Activated T-cell treated with anti-CD3 and anti-CD28 coated beads, Interleukin-2, amount 50 U/mL, for 4 hours (primary cell): ENCODE results near the gene MAP3K8. TPM values are rescaled to one million over a fixed set of nuclear protein-coding genes. Genes with fewer than 3 reads are reported as not detected.
"Not testable (repeated sequence)": the region's sequence is repeated elsewhere in the genome, so short reads cannot be mapped to it uniquely, and the experiment has no call there.

Experiments used
- ATAC-seq, 2 donors: fragments of 200-7000 bp; cut with Tn5 transposase; one replicate each; pipeline ENCODE4 v1.10.0; 2021
- DNase-seq: peaks from one replicate; pipeline ENCODE4 v3.0.0-alpha.2; 2020
- H3K27me3 Mint-ChIP-seq: one replicate; pipeline ENCODE4 v1.8.0; 2021; ENCODE audit warnings: low read depth, mixed read lengths
- H3K36me3 Mint-ChIP-seq: one replicate; pipeline ENCODE4 v1.8.0; 2022; ENCODE audit warnings: mixed read lengths; ENCODE audit not compliant: insufficient read depth
- H3K4me1 Mint-ChIP-seq: one replicate; pipeline ENCODE4 v1.8.0; 2021; ENCODE audit warnings: low read depth, mixed read lengths
- H3K4me3 Mint-ChIP-seq: one replicate; pipeline ENCODE4 v1.8.0; 2021; ENCODE audit warnings: mild to moderate bottlenecking, moderate library complexity, mixed read lengths
- H3K9me3 Mint-ChIP-seq: one replicate; pipeline ENCODE4 v1.8.0; 2021; ENCODE audit warnings: mixed read lengths
- total RNA-seq, 3 donors: library from RNA; stranded (reverse); gene quantifications; one replicate each; pipeline ENCODE4 v1.2.1, GENCODE V29; 2021

The MAP3K8 gene
- total RNA-seq, 3 donors from 2014 or later: 20.8 to 29.2 (median 21.7) TPM

DNA sequence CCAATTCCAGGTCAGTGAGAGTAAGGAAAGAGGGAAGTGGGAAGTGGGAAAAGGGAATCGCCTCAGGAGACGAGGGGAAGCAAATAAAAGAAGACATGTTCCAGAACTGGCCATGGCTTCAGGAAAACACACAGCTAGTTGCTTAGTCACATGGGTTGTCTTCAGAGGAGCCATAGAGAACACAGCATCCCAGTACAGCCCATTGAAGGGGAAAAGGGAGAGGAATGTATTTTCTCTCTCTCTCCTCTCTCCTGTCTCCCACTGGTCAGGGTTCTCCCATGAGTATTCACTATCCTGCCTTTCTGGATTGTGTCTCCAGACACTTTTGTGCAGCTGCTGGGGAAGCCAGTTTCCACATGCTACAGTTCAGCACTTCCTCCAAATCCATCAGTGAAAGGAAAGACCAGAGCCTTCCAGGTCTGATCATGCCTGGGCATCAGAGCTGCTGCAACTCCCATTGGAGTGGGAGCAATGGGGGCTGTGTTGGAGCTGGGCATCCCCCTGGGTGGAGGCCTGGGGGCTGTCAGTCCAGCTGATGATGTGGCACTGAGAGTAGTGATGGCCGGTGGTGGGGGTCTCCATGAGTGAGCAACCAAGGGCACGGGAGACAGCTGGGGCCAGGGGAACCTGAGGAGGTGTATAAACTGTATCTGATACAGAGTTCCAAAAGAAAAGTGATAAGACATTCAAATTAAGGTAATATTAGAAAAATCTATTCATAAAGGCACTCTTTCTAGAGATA lies 38.6 kb downstream of the MAP3K8 start:
- Mint-ChIP-seq H3K27me3 (no peaks in the 10 kb centered on the region), H3K36me3 (no peaks in the 10 kb centered on the region)
- no peak for ATAC-seq

GRCh38 chr10:30475515-30475914 lies 41.5 kb downstream of the MAP3K8 start:
- H3K36me3 Mint-ChIP-seq, DNase-seq, ATAC-seq, H3K9me3 Mint-ChIP-seq, H3K27me3 Mint-ChIP-seq, H3K4me3 Mint-ChIP-seq, H3K4me1 Mint-ChIP-seq: not testable (repeated sequence)

More for the DNA sequence above, 38.6 kb downstream of the MAP3K8 start:
- H3K9me3 Mint-ChIP-seq: no peaks in the 10 kb centered on the region
- peaks cover 14% of the 10 kb centered on the region for H3K4me1 Mint-ChIP-seq
- no peak for DNase-seq
- H3K4me3 Mint-ChIP-seq: no peak overlapping the region

DNA sequence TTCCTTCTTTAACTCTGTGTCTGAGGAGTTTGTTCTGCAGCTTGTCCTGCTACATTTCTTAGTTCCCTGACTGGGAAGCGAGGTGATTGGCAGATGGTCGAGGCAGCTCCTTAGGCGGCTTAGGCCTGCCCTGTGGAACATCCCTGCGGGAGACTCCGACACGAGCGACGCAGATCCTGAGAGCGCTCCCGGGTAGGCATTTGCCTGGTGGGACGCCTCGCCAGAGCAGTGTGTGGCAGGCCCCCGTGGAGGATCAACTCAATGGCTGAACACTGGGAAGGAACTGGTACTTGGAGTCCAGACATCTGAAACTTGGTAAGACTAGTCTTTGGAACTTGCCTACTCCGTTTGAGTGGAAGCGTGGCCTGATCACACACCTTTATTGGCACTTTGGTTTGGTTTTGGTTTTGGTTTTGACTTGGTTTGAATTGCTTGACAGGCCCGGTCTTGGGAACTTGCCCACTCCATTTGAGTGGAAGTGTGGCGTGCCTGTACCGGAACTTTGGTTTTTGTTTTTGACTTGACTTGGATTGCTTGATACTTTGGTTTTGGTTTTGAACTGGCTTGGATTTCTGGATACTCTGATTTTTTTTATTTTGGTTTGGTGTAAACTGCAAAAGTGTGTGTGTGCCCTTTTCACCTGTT lies 42.6 kb downstream of the MAP3K8 start:
- H3K9me3 Mint-ChIP-seq: no peaks in the 10 kb centered on the region
- DNase-seq (no peak), ATAC-seq (no peak)
- peaks cover 6% of the 10 kb centered on the region for H3K4me1 Mint-ChIP-seq
- H3K36me3 Mint-ChIP-seq: no peaks in the 10 kb centered on the region
- H3K27me3 Mint-ChIP-seq: no peaks in the 10 kb centered on the region
- no peak overlapping the region for H3K4me3 Mint-ChIP-seq

DNA sequence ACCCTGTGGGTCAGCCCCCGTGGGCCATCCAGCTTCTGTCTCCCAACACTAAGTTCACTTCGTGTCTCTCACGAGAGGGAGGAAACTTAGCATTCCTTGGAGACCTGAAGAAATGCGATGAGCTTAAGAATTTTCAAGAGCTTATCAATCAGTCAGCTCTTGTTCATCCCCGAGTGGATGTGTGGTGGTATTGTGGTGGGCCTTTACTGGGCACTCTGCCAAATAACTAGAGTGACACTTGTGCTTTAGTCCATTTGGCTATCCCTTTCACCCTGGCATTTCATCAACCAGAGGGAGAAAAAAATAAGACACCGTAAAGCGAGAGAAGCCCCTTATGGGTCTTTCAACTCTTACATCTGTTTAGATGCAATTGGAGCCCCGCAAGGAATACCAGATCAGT lies 45.5 kb downstream of the MAP3K8 start:
- DNase-seq, ATAC-seq, H3K4me3 Mint-ChIP-seq, H3K4me1 Mint-ChIP-seq, H3K27me3 Mint-ChIP-seq, H3K9me3 Mint-ChIP-seq, H3K36me3 Mint-ChIP-seq: not testable (repeated sequence)

GRCh38 chr10:30481603-30482002 lies 47.6 kb downstream of the MAP3K8 start:
- Mint-ChIP-seq H3K9me3 (no peaks in the 10 kb centered on the region), H3K4me1 (no peaks in the 10 kb centered on the region), H3K4me3 (no peak overlapping the region), H3K36me3 (no peaks in the 10 kb centered on the region), H3K27me3 (no peaks in the 10 kb centered on the region)
- no peak for DNase-seq
- no peak for ATAC-seq

- DNase-seq (no peak), ATAC-seq (no peak)
- no peak overlapping the region for H3K4me3 Mint-ChIP-seq
- H3K9me3 Mint-ChIP-seq: no peaks in the 10 kb centered on the region
- no peaks in the 10 kb centered on the region for H3K27me3 Mint-ChIP-seq
- H3K4me1 Mint-ChIP-seq: peaks cover 47% of the 10 kb centered on the region
- H3K36me3 Mint-ChIP-seq: no peaks in the 10 kb centered on the region
Observed at GRCh38 chr10:30488316-30488715, 54.3 kb downstream of the MAP3K8 start.

DNA sequence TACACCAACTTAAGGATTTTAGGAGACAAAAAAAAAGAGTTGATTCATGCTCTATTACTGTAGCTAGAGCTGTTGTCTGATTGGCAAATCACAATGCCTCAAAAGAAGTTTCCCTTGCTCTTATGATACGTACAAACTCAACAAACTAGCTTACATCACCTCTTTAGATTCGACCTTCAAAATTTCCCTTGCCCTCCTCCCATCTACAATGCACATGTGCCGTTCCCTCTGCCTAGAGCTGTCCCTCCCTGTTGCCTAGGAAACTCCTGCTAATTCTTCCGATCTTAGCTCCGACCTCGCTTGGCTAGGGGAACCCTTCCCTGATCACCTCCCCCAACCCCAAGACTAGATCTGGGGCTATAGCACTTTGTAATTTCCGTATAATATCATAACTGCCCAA lies 55.4 kb downstream of the MAP3K8 start:
- Mint-ChIP-seq H3K27me3 (no peaks in the 10 kb centered on the region), H3K4me3 (no peak overlapping the region), H3K36me3 (no peaks in the 10 kb centered on the region), H3K4me1 (peaks cover 56% of the 10 kb centered on the region), H3K9me3 (no peaks in the 10 kb centered on the region)
- no peak for ATAC-seq
- DNase-seq: no peak

DNA sequence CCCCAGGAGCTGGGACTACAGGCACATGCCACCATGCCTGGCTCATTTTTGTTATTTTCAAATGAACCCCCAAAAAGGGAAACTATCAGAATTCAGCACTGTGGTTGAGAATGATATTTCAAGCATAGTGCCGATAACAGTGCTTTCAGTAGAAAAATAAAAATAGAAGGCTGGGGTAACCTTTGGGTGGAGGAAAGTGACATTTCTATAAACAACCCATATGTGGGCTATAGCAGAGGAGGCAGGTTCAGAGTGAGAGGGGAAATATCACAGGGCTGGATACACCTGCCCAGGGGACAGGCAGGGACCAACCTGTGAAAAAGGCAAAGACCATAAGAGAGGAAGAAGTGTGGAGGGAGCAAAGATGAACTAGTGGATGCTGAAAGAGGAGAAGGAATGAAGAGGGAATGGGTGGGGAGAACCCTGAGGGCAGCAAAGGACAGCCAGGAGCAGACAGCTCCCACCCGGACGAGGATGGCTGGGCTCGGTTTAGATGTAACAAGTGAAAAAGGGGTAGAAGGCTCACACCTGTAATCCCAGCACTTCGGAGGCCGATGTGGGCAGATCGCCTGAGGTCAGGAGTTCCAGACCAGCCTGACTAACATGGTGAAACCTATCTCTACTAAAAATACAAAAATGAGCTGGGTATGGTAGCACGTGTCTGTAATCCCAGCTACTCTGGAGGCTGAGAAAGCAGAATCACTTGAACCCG lies 56.5 kb downstream of the MAP3K8 start:
- Mint-ChIP-seq H3K4me1 (peaks cover 60% of the 10 kb centered on the region), H3K27me3 (no peaks in the 10 kb centered on the region), H3K36me3 (no peaks in the 10 kb centered on the region), H3K9me3 (no peaks in the 10 kb centered on the region), H3K4me3 (no peak overlapping the region)
- DNase-seq (no peak), ATAC-seq (no peak)

DNA sequence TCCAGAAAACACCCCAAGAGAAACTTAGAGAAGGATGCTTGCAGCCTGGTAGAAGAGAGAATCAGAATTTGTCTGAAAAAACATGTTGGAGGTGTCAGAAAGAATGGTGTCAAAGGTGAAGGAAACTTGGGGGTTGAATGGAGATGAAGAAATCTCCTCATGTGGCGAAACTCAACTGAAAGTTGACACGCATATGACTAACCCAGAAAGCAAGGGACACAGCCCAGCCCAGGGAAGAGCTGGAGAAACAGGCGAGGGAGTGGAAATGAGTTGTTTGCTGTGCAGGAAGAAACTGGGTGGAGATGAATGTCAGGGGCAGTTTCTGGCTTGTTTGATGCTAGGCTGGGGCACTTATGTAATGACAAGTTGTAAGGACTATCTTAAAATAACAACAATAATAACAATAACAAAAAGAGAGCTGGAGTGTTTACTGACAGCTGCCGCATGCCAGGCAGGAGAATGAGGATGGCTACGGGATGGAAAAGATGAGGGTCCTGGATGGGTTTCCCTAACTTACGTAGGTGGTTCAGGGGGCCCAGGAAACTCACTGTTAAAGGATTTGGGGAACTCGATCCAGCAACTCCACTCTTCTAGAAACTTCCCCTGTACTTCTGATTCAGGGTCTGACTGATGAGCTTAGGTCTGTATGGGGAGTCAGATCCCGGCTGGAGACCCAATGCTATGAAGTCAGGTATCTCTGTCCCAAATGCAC lies 57.4 kb downstream of the MAP3K8 start:
- H3K4me3 Mint-ChIP-seq: no peak overlapping the region
- DNase-seq (no peak), ATAC-seq (no peak)
- no peaks in the 10 kb centered on the region for H3K9me3 Mint-ChIP-seq
- no peaks in the 10 kb centered on the region for H3K27me3 Mint-ChIP-seq
- no peaks in the 10 kb centered on the region for H3K36me3 Mint-ChIP-seq
- H3K4me1 Mint-ChIP-seq: peaks cover 62% of the 10 kb centered on the region

DNA sequence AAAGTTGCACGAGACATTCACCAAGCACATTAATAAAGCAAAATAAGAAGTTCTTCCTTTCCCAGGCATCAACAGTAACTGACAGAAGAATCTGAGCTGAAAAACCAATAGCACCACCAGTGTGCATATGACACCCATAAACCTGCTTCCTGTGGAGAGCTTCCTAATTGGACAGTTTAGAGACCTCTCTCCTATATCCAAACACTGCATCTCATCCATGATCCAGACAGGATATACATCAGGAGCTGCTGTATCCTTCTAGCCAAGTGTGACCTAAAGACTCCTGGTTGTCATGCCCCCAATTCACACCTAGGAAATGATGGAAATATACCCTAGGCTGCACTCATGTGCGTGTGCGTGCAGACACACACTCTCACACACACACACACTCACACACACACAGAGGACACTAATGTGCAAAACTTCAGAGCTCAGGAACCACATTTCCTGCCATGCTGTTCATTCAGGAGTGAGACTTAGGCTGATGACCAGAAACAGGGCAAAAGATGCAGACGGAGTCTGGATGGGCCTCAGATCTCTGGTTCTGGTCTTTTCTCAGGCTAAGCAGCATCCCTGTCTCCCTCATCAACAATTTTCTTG lies 58.0 kb downstream of the MAP3K8 start:
- no peaks in the 10 kb centered on the region for H3K9me3 Mint-ChIP-seq
- no peak for DNase-seq
- H3K4me3 Mint-ChIP-seq: no peak overlapping the region
- ATAC-seq: no peak
- H3K4me1 Mint-ChIP-seq: peaks cover 67% of the 10 kb centered on the region
- no peaks in the 10 kb centered on the region for H3K36me3 Mint-ChIP-seq
- H3K27me3 Mint-ChIP-seq: no peaks in the 10 kb centered on the region

- ATAC-seq: peak; percentile 12 to 44
- no peaks in the 10 kb centered on the region for H3K9me3 Mint-ChIP-seq
- H3K27me3 Mint-ChIP-seq: no peaks in the 10 kb centered on the region
- no peak for DNase-seq
- H3K4me1 Mint-ChIP-seq: peaks cover 67% of the 10 kb centered on the region
- no peak overlapping the region for H3K4me3 Mint-ChIP-seq
- H3K36me3 Mint-ChIP-seq: no peaks in the 10 kb centered on the region
Observed at GRCh38 chr10:30493609-30494530, 59.9 kb downstream of the MAP3K8 start.

DNA sequence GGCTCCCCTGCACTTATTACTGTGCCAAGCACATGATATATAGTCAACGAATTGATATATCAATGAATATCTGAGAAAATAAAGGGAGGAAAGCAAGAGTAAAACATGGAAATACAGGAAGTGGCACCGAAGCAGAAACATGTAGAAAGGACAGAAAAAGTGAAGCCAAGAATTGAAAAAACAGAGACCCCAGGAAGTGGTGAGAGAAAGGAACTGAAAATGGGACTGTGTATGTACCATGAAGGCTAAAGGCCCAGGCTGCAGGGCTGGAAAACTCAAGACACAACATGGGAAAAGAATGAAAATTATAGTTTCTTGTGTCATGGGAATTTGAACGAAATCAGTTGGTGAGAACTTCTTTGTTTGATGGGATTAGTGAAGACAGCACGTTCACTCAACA lies 60.6 kb downstream of the MAP3K8 start:
- ATAC-seq (no peak), DNase-seq (no peak)
- H3K4me1 Mint-ChIP-seq: peaks cover 63% of the 10 kb centered on the region
- H3K9me3 Mint-ChIP-seq: no peaks in the 10 kb centered on the region
- H3K36me3 Mint-ChIP-seq: no peaks in the 10 kb centered on the region
- no peaks in the 10 kb centered on the region for H3K27me3 Mint-ChIP-seq
- no peak overlapping the region for H3K4me3 Mint-ChIP-seq

DNA sequence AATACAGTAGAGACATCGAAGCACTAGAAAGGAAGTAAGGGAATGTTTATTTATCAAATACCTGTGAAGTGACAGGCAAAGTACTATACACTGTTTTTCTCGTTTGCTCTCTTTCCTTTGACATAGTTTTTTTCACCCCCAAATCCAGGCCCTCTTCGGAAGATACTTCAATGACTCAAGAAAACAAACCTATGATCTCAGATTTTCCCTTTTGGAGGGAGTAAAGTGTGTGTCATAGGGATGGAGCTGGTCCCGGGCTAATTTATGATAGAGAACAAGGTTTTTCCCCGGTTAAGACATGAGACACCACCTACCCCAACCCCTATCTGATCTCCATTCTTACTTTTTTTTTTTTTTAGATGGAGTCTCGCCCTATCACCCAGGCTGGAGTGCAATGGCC lies 61.7 kb downstream of the MAP3K8 start:
- no peak for ATAC-seq
- no peak for DNase-seq
- Mint-ChIP-seq H3K27me3 (no peaks in the 10 kb centered on the region), H3K4me1 (peaks cover 62% of the 10 kb centered on the region), H3K4me3 (no peak overlapping the region), H3K9me3 (no peaks in the 10 kb centered on the region), H3K36me3 (no peaks in the 10 kb centered on the region)
